Ishikawa (cell line): ENCODE results near the gene MIDN.

Source experiments
- CEBPB ChIP-seq: IDR thresholded peaks from 2 replicates; pipeline ENCODE4 v1.6.1; 2012
- CREB1 ChIP-seq: IDR thresholded peaks from 2 replicates; pipeline ENCODE4 v1.6.1; 2012; ENCODE audit warnings: low read depth
- EGR1 ChIP-seq: IDR thresholded peaks from 2 replicates; pipeline ENCODE4 v1.6.1; 2012
- EP300 ChIP-seq: IDR thresholded peaks from 2 replicates; pipeline ENCODE4 v1.6.1; 2012; ENCODE audit warnings: borderline replicate concordance
- FOXM1 ChIP-seq: IDR thresholded peaks from 2 replicates; pipeline ENCODE4 v1.6.1; 2012; ENCODE audit warnings: low read depth, borderline replicate concordance
- MAX ChIP-seq: IDR thresholded peaks from 2 replicates; pipeline ENCODE4 v1.6.1; 2012
- NFIC ChIP-seq: IDR thresholded peaks from 2 replicates; pipeline ENCODE4 v1.6.1; 2012
- RAD21 ChIP-seq: IDR thresholded peaks from 2 replicates; pipeline ENCODE4 v1.6.1; 2012; ENCODE audit warnings: low read depth
- REST ChIP-seq: IDR thresholded peaks from 2 replicates; pipeline ENCODE4 v1.6.1; 2012; ENCODE audit warnings: low read depth, mild to moderate bottlenecking
- TAF1 ChIP-seq: IDR thresholded peaks from 2 replicates; pipeline ENCODE4 v1.6.1; 2012; ENCODE audit warnings: low read depth, mild to moderate bottlenecking
- TCF12 ChIP-seq: IDR thresholded peaks from 2 replicates; pipeline ENCODE4 v1.6.1; 2012; ENCODE audit warnings: low read depth
- TEAD4 ChIP-seq: IDR thresholded peaks from 2 replicates; pipeline ENCODE4 v1.6.1; 2012
- USF1 ChIP-seq: IDR thresholded peaks from 2 replicates; pipeline ENCODE4 v1.6.1; 2012
- YY1 ChIP-seq: IDR thresholded peaks from 2 replicates; pipeline ENCODE4 v1.6.1; 2012; ENCODE audit warnings: low read depth
- ZBTB7A ChIP-seq: IDR thresholded peaks from 2 replicates; pipeline ENCODE4 v1.6.1; 2012; ENCODE audit warnings: low read depth

MIDN gene

GRCh38 chr19:1214862-1215731 is 33.3 kb upstream of the MIDN start:
- TF ChIP-seq TAF1 = no peak
- no peak for TF ChIP-seq YY1
- no peak for TF ChIP-seq CREB1
- no peak for TF ChIP-seq REST
- no peak for TF ChIP-seq RAD21
- TF ChIP-seq EP300 = no peak
- TF ChIP-seq TEAD4 = no peak
- no peak for TF ChIP-seq CEBPB
- TF ChIP-seq TCF12 = no peak
- TF ChIP-seq NFIC = no peak
- TF ChIP-seq FOXM1 = no peak
- TF ChIP-seq ZBTB7A = no peak
- TF ChIP-seq MAX = no peak
- no peak for TF ChIP-seq USF1
- no peak for TF ChIP-seq EGR1

- no peak for TF ChIP-seq MAX
- TF ChIP-seq RAD21 = no peak
- TF ChIP-seq USF1 = no peak
- TF ChIP-seq EGR1 = no peak
- no peak for TF ChIP-seq TAF1
- no peak for TF ChIP-seq CEBPB
- no peak for TF ChIP-seq TEAD4
- TF ChIP-seq CREB1 = no peak
- no peak for TF ChIP-seq REST
- no peak for TF ChIP-seq EP300
- TF ChIP-seq YY1 = no peak
- no peak for TF ChIP-seq TCF12
- TF ChIP-seq FOXM1 = no peak
- TF ChIP-seq NFIC = no peak
- TF ChIP-seq ZBTB7A = no peak
Measured at GRCh38 chr19:1216756-1217155, 31.6 kb upstream of the MIDN start.

GRCh38 chr19:1217366-1217765 is 31.0 kb upstream of the MIDN start:
- TF ChIP-seq EGR1 (no peak), EP300 (no peak), TEAD4 (no peak), YY1 (no peak), NFIC (no peak), REST (no peak), FOXM1 (no peak), CEBPB (no peak), ZBTB7A (no peak), CREB1 (no peak), MAX (no peak), RAD21 (no peak), USF1 (no peak), TAF1 (no peak), TCF12 (no peak)
